ENCODE measurements around the gene GXYLT1. TPM values are rescaled to one million over a fixed set of nuclear protein-coding genes. Genes with fewer than 3 reads are reported as not detected.

Gene GXYLT1
- total RNA-seq, 4 donors from 2014 or later: 7.4 to 14.7 (median 10.7) TPM

DNA sequence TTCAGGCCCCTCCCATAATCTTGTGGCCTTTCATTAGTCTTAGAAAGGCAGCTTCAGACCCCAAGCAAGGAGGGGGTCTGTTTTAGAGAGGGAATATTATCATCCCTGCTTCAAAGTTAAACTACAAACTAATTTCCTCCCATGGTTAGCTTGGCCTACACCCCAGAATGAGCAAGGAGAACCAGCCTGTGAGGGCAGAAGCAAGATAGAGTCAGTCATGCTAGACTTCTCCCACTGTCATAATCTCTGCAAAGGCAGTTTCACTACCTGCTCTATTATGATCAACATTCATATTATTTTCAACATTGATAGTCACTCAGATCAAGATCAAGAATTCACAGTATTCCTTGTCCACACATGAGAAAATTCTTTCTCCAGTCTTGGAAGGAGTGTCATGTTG lies 105.1 kb downstream of the GXYLT1 start:
- no peak overlapping the region for H3K4me3 ChIP-seq
- H3K27me3 ChIP-seq: no peaks in the 10 kb centered on the region
- no peaks in the 10 kb centered on the region for H3K36me3 ChIP-seq
- H3K27ac ChIP-seq: no peak overlapping the region
- no peak for DNase-seq
- H3K4me1 ChIP-seq: no peaks in the 10 kb centered on the region
- no peak for TF ChIP-seq POLR2A (IDR thresholded peaks at IDR 0.05)
- TF ChIP-seq, protein P1, sequence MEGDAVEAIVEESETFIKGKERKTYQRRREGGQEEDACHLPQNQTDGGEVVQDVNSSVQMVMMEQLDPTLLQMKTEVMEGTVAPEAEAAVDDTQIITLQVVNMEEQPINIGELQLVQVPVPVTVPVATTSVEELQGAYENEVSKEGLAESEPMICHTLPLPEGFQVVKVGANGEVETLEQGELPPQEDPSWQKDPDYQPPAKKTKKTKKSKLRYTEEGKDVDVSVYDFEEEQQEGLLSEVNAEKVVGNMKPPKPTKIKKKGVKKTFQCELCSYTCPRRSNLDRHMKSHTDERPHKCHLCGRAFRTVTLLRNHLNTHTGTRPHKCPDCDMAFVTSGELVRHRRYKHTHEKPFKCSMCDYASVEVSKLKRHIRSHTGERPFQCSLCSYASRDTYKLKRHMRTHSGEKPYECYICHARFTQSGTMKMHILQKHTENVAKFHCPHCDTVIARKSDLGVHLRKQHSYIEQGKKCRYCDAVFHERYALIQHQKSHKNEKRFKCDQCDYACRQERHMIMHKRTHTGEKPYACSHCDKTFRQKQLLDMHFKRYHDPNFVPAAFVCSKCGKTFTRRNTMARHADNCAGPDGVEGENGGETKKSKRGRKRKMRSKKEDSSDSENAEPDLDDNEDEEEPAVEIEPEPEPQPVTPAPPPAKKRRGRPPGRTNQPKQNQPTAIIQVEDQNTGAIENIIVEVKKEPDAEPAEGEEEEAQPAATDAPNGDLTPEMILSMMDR (IDR thresholded peaks at IDR 0.05): no peak
- H3K9me3 ChIP-seq: no peaks in the 10 kb centered on the region

- Histone ChIP-seq H3K4me1 (no peaks in the 10 kb centered on the region), H3K27ac (no peak overlapping the region), H3K36me3 (no peaks in the 10 kb centered on the region), H3K9me3 (no peaks in the 10 kb centered on the region), H3K4me3 (no peak overlapping the region), H3K27me3 (no peaks in the 10 kb centered on the region)
- TF ChIP-seq, protein P1 (IDR thresholded peaks at IDR 0.05): no peak
- TF ChIP-seq POLR2A (IDR thresholded peaks at IDR 0.05): no peak
- no peak for DNase-seq
Measured at GRCh38 chr12:42039176-42039575, 105.5 kb downstream of the GXYLT1 start.

DNA sequence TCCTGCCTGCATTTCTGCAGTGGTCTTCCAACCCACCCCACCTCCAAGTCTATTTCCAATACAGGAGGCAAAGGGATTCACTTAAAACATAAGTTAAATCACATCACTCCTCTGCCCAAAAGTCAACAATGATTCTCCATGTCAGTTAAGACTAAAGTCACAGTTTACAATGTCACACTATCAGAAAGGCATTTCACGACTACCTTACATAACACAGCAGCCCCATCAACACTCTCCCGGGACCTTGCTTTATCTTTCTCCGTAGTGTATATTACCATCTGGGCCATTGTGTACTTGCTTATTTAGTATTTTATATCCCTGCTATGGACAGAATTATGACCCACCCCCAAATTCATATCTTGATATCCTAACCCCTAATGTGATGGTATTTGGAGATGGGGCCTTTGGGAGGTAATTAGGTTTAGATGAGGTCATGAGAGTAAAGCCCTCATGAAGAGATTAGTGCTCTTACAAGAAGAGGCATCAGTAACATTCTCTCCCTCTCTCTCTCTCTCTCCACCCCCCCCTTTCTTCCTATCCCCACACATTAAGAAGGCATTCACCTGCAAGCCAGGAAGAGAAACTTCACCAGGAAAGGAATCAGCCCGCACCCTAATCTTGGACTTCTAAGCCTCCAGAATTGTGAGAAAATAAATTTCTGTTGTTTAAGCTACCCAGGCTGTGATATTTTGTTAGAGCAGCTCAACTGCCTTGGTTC lies 112.7 kb downstream of the GXYLT1 start:
- Histone ChIP-seq H3K4me3 (no peak overlapping the region), H3K4me1 (no peaks in the 10 kb centered on the region), H3K36me3 (no peaks in the 10 kb centered on the region), H3K9me3 (no peaks in the 10 kb centered on the region), H3K27me3 (no peaks in the 10 kb centered on the region), H3K27ac (no peak overlapping the region)
- TF ChIP-seq, protein P1 (IDR thresholded peaks at IDR 0.05): no peak
- no peak for TF ChIP-seq POLR2A (IDR thresholded peaks at IDR 0.05)
- DNase-seq: no peak

Other genes with a start within 250 kb of the GXYLT1 start
- 10 to 100 TPM; 22.9 to 89.1 (median 42.9) TPM for gene YAF2, start 93.4 kb upstream of the GXYLT1 start, total RNA-seq
- gene ZCRB1, start 181.2 kb upstream of the GXYLT1 start, total RNA-seq: 10 to 100 TPM in 3 of 4 donors, 1 to 10 TPM in 1; 9.1 to 18.7 (median 12.2) TPM
- gene PPHLN1, start 181.3 kb upstream of the GXYLT1 start, total RNA-seq: 100 to 1,000 TPM in 1 of 4 donors, 10 to 100 TPM in 3; 63.2 to 175 (median 68.1) TPM

Measured in Peyer's patch (tissue), 4 donors.